NCI-H526 treated with DMSO at 0.1 percent for 48 hours (cell line): ENCODE measurements around the gene MIOS.
A peak's percentile ranks its signal among the peaks of the same experiment; 100 is the strongest.

ENCODE experiments used
- DNase-seq: peaks from one replicate; lab custom pipeline; 2025; lab: John Stamatoyannopoulos, UW

MIOS gene

DNA sequence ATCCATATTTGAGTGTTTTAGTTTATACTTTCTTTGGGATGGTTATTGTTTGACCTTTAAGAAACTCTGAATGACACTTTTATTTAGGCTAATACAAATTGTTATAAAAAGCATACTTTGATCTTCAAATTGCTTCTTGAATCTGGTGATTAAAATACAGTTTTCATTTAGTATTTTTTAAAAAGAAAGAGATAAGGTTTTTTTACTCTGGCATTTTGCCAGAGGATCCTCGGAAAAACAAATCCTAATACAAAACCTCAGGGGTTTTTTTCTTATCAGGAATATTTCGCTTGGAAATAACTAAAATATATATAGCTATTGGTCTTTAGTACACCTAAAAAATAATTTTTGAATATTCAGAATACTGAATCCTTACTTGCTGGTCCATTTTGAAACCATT lies 17.0 kb downstream of the MIOS start:
- no peak for DNase-seq

DNA sequence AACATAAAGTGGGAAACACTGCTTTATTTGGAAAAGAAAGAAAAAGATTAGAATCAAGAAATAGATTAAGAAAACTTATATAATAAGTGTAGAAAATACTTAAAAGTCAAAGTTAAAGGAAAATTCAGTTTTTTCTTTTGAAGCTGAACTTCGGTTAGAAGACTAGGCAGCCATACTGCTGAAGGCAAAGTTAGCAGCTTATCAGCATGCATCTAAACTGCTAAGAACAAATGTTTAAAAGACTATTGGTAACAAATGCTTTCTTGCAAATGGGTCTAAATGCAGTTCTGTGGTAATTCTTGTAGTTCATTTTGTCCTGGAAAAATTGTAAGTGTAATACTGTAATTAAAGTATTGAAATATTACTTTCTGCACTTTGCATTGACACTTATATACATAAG lies 18.0 kb downstream of the MIOS start:
- no peak for DNase-seq

DNA sequence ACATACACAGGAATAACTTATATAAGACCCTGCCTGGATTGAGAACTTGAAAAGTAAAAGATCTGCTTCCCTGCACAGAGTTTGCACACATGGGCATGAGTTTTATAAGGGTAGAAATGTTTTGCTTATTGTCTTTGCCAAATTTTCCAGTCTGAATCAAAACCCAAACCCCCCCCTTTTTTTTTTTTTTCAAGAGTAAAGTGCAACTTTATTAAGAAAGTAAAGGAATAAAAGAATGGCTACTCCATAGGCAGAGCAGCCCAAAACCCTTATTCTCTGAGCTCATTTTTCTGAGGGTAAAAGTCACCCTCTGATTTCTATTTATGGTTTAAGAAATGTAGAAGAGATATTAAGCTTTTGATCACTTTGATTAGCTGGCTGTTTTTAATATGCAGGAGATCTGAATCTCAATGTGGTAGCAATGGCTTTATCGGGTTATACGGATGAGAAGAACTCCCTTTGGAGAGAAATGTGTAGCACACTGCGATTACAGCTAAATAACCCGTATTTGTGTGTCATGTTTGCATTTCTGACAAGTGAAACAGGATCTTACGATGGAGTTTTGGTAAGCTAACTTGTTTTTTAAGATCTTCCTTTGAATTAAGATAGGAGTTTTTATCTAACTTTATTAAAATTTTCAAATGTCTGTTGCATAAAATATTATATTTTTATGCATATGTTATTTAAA lies 18.7 kb downstream of the MIOS start:
- DNase-seq, result no peak

DNA sequence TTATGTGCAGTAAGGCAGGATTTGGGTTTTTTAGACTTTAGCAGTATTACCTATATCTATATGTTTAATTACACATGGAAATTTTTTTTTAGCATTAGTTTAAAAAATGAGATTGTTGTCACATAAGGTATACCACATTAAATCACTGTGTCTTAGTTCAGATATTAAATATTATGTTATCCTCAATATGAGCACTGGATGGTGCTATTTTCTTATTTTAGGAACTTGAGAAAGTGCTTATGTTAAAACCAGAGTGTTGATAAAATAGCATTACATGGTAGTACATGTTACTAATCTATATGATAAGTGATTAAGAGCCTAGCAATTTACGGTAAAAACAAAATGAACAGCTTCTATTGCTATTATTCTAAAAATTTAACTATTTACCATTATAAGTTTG lies 28.8 kb downstream of the MIOS start:
- DNase-seq, result peak; percentile 13

DNA sequence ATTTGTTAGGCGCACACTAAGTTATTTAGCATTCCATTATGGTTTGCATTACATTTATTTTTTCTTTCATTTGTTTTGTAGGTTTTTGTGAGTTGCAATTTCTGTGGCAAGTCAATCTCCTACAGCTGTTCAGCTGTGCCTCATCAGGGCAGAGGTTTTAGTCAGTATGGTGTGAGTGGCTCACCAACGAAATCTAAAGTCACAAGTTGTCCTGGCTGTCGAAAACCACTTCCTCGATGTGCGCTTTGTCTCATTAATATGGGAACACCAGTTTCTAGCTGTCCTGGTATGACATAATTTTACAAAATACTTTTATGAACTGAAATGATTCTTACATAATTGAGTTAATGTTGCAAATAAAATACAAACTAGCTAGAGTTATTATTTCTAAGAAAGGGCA lies 29.5 kb downstream of the MIOS start:
- no peak for DNase-seq

DNA sequence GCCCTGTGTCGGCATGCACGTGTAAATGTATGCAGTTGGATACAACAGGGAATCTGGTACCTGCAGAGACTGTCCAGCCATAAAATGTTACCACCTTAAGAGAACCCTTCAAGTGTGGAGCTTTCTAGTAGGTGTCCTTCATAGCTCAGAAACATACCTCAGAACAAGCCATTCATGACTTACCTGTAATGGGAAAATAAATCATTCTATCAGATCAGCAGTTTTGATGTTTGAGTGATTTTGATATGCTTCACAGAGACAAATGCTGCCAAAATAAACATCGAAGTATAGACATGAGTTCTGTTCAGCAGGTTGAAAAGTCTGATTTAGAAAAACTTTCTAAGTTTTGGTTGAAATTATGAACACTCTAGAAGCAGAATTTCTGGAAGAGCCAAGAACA lies 40.3 kb downstream of the MIOS start:
- no peak for DNase-seq

DNA sequence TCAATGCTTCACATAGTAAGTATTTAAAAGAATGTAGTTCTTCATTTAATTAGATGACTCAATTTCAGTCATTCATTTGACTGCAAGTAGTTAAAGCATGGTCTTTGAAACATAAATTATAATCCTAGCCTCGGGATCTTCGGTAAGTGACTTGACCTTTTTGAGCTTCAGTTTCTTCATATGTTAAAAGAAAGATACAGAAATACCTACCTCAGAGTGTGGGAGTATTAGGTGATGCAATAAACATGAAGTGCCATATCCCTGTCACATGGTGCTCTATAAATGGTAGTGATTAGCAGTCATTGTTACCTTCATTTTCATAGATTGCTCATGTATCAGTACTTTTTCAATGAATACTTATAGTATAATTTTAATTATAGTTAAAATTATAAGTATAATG lies 42.6 kb downstream of the MIOS start:
- DNase-seq, result no peak

DNA sequence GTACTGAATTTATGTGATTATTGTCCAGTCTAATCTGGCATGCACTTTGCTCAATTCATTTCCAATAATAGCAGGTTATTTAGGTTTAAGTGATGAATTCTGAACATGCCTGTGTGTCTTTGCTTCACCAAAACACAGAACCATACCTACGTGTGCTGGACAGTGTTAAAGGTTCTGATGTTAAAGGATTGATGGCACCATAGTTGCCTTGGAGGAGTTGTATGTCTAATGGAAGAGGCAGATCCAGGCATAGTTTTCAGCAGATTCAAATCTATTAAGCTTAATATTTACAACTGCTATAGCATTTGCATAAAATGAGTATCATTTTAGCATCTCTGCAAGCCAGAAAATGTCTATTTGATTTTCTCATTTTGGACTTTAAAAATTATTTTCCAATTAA lies 45.8 kb downstream of the MIOS start:
- DNase-seq, result no peak

DNA sequence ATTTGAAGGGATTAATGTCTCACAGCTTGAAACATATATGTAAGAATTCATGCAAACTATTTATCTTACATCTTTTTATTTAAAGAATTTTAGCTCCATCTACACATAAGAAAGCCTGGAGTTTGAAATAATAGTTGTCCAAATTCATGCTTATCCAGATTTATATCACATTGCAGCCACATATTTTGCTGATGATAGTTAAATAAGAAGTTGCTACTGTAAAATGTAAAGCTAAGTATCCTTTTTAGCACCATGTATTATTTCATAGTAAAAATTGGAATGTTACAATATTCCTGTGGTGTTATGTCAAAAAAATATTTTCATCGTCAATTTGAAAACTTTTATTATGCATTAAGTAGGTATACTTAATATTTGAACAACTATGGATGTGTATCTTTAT lies 46.5 kb downstream of the MIOS start:
- DNase-seq, result no peak

DNA sequence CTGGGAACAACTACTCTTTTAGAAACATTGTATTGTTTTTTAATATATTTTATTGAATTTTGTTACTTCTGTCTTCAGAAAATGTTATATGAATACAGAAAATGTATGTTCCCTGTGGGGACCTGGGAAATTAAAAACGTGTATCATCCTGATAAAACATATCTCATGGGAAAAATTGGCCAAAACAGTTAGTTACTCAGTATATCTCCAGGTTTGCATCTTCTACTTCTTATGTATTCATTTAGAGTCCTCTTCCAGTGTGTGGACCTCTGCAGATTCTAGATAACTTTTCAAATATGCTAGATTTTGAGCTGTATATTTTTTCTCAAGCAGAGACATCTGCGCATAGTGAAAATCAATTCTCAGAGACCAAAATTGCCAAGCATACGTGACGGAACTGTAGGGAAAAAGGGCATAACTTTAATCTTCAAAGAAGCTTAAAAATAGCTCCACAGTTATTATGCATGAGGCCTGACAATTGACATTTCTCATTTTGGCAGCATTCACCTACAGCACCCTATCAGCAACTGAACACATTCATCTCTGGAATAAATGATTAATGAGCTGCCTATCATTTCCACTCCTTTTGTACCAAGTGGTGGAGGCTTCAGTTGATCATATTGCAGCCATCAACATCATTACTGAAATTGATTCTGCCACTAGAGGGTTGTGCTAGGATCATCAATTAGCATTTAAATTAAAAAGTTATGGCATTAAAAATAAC lies 47.5 kb downstream of the MIOS start:
- no peak for DNase-seq

DNA sequence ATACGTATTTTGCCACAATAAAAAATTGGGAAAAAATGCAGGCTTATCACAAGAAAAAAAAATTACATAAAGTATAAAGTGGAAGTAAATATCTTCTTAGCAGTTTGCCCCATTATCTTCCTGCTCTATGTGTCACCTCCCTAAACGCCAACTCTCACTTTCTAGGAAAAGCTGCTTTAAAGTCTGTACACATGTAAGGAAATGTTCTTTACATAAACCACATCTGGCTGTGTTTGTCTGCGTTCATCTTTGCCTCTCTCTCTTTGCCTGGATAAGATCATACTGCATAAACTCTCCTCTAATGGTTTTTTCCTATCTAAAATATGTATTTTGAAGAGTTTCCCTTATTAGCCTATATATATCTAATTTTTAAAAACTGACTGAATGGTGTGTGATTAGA lies 50.9 kb downstream of the MIOS start:
- DNase-seq, result no peak

DNA sequence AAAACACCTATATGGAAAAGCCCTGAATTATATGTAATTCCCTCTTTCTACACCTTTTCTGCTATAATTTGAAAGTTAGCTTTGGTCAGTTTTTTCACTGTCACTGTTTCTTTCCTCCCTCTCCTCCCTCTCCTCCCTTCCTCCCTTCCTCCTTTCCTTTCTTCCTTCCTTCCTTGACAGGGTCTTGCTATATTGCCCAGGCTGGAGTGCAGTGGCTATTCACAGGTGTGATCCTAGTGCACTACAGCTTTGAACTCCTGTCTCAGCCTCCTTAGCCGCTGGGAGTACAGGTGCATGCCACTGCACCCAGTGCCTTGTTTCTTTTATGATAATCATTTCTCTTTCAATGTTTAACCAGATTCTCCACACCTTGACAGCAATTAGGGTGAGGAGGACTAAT lies 51.7 kb downstream of the MIOS start:
- DNase-seq, result no peak

DNA sequence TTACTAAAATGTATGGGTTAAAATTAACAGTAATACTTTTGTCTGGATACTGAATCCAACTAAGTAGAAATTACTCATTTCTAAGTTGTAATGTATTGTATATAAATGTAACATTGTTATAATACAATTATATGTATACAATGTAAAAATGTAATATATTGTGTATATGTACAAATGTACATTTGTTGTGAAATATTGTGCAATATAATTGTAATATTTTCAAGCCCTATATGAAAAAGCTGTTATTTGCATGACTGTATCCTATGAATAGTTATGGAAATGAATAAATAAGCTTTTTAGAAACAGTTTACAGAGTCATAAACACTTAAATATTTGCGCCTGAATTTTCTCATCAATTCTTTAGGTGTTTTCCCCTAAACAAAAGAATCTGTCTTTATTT lies 53.6 kb downstream of the MIOS start:
- no peak for DNase-seq

DNA sequence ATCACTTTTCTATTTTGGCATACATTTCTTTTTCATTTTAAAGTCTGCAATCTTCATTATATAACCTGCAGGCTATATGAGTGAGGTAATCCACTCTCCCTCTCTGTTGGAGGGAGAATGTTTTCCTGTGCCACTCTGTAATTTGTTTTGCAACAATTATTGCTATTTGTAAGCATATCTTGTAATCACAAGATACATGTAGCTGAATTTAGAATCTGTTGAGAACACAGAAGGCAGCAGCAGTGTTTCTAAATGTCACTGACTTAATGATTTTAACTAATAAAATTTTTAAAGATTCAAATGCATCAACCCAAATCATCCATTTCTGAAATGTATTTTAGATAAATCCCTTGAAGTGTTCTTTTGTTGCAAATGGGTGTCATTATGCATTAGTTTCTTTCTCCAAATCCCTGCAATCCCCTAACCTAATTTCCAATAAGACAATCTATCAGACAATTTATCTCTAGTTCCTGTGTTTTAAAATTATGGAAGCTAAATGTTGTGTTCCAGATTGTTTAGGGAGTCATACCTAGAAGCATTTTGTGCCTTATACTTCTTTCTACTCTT lies 54.0 kb downstream of the MIOS start:
- DNase-seq, result no peak

DNA sequence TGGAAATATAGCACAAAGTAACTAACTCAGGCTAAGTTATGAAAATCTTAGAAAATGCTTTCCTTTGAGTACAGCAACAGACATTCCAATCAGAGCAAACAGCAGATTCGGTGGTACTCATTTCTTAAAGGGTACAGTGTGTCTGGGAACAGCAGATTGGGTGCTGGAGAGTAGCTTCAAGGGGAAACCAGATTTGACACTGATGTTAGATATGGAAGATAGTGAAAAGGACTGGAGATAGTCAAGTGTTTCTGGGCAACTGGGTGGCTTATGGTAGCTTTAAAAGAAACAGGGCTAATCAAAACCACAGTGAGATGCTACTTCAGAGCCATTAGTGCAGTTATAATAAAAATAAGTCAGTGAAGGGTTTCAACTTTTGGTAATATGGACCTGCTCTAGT lies 61.8 kb downstream of the MIOS start:
- DNase-seq, result no peak

DNA sequence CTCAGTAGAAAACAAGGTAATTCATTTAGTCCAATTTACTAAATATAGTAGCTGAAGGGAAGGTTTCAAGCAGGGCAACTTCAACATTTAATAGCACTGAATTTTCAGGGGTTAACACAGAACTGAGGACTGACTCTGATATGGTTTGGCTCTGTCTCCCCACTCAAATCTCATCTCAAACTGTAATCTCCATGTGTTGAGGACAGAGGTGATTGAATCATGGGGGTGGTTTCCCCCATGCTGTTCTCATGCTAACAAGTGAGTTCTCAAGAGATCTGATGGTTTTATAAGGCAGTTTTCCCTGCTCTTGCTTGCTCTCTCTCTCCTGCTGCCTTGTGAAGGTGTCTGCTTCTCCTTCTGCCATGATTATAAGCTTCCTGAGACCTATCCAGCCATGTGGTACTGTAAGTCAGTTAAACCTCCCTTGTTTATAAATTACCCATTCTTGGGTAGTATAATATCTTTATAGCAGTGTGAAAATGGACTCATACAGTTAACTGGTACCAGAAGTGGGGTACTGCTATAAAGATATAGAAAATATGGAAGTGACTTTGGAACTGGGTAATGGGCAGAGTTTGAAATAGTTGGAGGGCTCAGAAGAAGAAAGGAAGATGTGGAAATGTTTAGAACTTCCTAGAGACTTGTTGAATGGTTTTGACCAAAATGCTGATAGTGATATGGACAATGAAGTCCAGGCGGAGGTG lies 64.1 kb downstream of the MIOS start:
- DNase-seq, result no peak

DNA sequence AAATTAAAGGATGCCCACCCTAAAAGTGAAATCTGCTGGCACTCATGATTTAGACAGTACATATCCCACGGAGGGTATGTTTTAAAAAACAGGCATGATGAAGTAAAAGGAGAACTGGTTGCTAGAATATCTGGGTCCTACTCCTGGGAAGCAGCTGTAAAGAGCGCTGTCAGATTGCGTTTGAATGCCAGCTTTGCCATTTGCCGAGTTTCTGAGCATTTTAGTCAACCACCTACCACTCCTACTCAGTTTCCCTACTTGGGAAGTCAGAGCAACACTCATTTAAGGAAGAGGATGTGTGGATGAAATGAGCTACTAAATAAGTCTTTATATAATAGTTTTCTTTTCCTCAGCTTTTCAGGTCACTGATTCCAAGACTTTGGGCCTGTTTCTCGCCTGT lies 72.7 kb downstream of the MIOS start:
- no peak for DNase-seq

DNA sequence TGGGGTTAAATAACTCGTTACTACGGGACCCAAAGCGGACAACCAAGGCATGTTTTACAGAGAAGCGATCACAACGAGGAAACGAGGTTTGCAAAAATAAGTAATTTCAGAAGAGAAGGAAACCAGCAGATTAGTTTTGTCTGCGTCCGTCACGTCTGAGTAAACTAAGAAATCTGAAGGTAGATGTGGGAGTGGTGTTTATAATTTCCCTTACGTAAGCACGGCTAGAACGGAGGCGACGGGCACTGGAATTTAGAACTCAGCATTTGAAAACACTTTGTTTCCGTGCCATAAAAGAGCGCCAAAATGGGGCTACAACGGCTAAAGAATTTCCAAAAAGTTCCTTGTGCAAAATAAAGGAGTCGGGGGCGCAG lies 73.2 kb downstream of the MIOS start:
- DNase-seq, result no peak

DNA sequence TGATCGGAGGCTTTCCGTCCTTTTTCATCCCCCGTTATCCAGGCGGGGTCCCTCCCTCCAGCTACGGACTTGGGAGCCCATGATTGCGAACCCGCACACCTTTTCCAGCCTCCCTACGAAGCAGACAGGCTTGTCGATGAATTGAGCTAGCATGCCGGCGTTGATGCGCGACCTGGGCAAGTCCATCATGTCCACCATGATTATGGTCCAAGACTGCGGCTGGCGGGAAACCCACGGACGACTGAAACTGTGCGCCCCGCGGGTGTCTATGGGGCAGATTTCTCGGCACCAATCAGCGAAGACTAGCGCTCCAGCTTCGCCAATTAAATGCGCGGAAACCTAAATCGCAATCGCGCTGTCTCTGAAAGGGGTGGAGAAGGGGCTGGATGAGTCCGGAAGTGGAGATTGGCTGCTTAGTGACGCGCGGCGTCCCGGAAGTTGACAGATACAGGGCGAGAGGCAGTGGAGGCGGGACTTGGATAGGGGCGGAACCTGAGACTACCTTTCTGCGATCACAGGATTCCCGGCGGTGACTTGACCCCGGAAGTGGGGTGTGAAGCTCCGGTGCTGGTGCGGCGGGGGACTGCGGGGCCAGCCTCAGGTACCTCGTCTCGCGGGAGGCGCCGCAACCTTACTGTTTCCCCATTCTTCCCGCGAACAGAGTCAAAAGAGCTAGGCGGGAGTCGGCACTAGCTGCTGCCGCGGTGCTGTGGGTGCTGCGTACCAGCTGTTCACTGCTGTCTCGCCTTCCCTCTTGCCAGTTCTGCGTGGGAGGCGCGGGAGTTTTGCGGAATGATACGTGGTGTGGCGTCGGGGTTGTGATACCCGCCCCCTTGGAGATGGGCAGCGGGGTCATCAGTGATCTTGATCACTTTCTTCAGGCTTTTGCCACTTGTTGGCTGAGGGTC lies 73.8 kb downstream of the MIOS start, which contains the start of gene UMAD1:
Gene UMAD1 (plus strand): TSS at position 532 of the 908 bp plus-strand sequence. CDS start 32,620 bp downstream, outside the sequence.
- peak; percentile 98 for DNase-seq

DNA sequence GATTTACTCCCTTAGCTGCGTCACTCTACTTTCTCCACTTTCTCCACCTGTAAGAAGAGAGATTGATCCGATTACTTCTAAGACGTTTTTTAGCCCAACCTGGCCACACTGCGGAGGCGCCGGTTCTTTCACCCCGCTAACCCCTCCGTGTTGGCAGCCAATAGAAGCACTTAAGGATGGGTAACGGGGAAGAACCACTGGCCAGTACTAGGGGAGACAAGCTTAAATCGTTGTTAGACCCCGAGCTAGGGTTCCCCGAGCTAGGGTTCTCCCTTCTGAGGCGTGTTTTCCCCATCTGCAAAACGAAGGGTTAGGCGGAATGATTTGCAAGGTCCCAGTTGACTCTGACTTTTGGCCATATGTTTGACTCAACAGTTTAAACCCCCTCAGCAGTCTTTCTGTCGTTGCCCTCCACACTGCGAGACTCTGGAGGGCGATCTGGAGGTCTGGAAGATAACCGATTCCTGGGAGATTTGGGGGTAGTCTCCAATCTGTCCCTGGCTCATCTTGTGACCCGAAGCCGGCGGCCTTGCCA lies 74.5 kb downstream of the MIOS start:
- DNase-seq, result no peak

DNA sequence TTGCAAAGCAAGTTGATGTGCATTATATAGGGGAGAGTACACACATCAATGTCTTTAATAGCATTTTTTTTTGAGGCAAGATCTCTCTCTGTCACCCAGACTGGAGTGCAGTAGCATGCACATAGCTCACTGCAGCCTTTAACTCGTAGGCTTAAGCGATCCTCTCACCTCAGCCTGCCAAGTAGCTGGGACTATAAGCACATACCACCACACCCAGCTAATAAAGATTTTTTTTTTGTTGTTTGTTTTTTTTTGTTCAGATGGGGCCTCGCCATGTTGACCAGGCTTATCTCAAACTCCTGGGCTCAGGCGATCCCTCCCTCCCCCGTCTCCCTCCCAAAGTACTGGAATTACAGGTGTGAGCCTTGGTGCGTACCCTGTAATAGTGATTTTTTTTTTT lies 75.4 kb downstream of the MIOS start:
- no peak for DNase-seq
